OCI-LY7 (cell line): ENCODE results near the gene MYO18A.

Experiments
- CTCF ChIP-seq: fragments of 200-600 bp; sonication (generic); conservative IDR thresholded peaks from 2 replicates; pipeline ENCODE4 v1.5.1; 2014; ENCODE audit warnings: mild to moderate bottlenecking, antibody characterized with exemption, low read length, moderate library complexity, mixed read lengths
- EZH2phosphoT487 ChIP-seq: fragments of 200-600 bp; sonication (generic); IDR thresholded peaks from 2 replicates; pipeline ENCODE4 v1.6.1; 2018; ENCODE audit warnings: low read depth, borderline replicate concordance, mild to moderate bottlenecking, mixed run types, antibody characterized with exemption, low read length, moderate library complexity, mixed read lengths

GRCh38 chr17:29113334-29113733, 66.9 kb downstream of the MYO18A start:
- TF ChIP-seq CTCF = peak; percentile 58
- TF ChIP-seq EZH2phosphoT487 = no peak
